HG03095 (cell line): ENCODE measurements around the gene ACACA.

Source experiments
- ATAC-seq: cut with Tn5 transposase; IDR thresholded peaks from one replicate; pipeline ENCODE4 v1.9.1; 2021; ENCODE audit warnings: moderate library complexity; ENCODE audit not compliant: unreplicated experiment

ACACA gene

GRCh38 chr17:37109731-37110710, 296.6 kb downstream of the ACACA start:
- ATAC-seq, result no peak

- ATAC-seq, result no peak
Observed at GRCh38 chr17:37109106-37109505, 297.5 kb downstream of the ACACA start.

GRCh38 chr17:37107406-37108083, 299.1 kb downstream of the ACACA start:
- ATAC-seq, result no peak

GRCh38 chr17:37106049-37106448, 300.6 kb downstream of the ACACA start:
- no peak for ATAC-seq

- ATAC-seq, result no peak
Observed at GRCh38 chr17:37103231-37103630, 303.4 kb downstream of the ACACA start.

- no peak for ATAC-seq
Observed at GRCh38 chr17:37101306-37101705, 305.3 kb downstream of the ACACA start.

GRCh38 chr17:37100231-37100630, 306.4 kb downstream of the ACACA start:
- no peak for ATAC-seq

GRCh38 chr17:37098910-37099664, 307.5 kb downstream of the ACACA start:
- no peak for ATAC-seq

- no peak for ATAC-seq
Observed at GRCh38 chr17:37098152-37098551, 308.5 kb downstream of the ACACA start.

- ATAC-seq, result no peak
Observed at GRCh38 chr17:37097154-37097553, 309.5 kb downstream of the ACACA start.

GRCh38 chr17:37096071-37096470, 310.6 kb downstream of the ACACA start:
- ATAC-seq, result no peak

GRCh38 chr17:37094391-37094790, 312.2 kb downstream of the ACACA start:
- ATAC-seq, result no peak

GRCh38 chr17:37092701-37093100, 313.9 kb downstream of the ACACA start:
- no peak for ATAC-seq

- no peak for ATAC-seq
Observed at GRCh38 chr17:37092071-37092470, 314.6 kb downstream of the ACACA start.

GRCh38 chr17:37090941-37091340, 315.7 kb downstream of the ACACA start:
- no peak for ATAC-seq

- no peak for ATAC-seq
Observed at GRCh38 chr17:37089956-37090355, 316.7 kb downstream of the ACACA start.

- ATAC-seq, result no peak
Observed at GRCh38 chr17:37088913-37089312, 317.7 kb downstream of the ACACA start.

GRCh38 chr17:37088459-37088858, 318.2 kb downstream of the ACACA start:
- no peak for ATAC-seq

GRCh38 chr17:37087683-37088082, 319.0 kb downstream of the ACACA start:
- ATAC-seq, result no peak

- no peak for ATAC-seq
Observed at GRCh38 chr17:37086948-37087347, 319.7 kb downstream of the ACACA start.

GRCh38 chr17:37086334-37086733, 320.3 kb downstream of the ACACA start:
- no peak for ATAC-seq
